Stimulated activated CD8-positive, alpha-beta memory T cell treated with anti-CD3 and anti-CD28 coated beads, Interleukin-12 subunit alpha, Interleukin-12 subunit beta, amount 100 ng/mL, for 1 hour (primary cell): ENCODE measurements around the gene ZNF672.

Experiments used
- DNase-seq: peaks from one replicate; pipeline ENCODE4 v3.0.0-alpha.2; 2020; ENCODE audit warnings: low read depth

The ZNF672 gene

GRCh38 chr1:248834343-248834940 is 3.6 kb upstream of the ZNF672 start:
- no peak for DNase-seq

GRCh38 chr1:248837045-248837780 is 811 bp upstream of the ZNF672 start:
- DNase-seq = no peak

- peak; percentile 77 for DNase-seq
These were observed 538 bp downstream of the ZNF672 start for GRCh38 chr1:248838357-248839167.

DNA sequence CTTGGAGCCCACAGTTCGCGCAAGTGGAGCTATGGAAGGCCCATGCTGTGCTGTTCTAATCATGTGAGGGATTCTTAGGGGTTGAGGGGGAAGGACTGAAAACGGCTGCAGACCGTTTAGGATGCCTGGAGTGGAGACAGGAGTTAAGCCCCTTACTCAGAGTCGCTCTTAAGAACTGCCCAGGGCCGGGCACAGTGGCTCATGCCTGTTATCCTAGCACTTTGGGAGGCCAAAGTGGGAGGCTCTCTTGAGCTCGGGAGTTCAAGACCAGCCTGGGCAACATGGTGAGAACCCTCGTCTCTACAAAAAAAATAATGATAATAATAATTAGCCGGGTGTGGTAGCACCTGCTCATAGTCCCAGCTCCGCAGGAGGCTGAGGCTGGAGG is 1.1 kb downstream of the ZNF672 start:
- DNase-seq = no peak

DNA sequence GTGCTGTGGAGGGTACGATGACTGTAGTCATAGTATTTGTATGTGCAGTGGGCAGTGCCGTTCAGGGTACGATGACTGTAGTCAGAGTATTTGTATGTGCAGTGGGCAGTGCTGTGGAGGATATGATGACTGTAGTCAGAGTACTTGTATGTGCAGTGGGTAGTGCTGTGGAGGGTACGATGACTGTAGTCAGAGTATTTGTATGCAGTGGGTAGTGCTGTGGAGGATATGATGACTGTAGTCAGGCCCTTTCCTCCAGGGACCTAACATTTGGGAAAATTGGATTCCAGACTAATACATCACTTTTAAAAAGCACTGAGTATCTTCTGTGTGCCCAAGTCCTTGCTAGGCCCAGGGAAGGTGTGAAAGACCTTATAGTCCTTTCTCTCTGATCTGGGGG is 2.9 kb downstream of the ZNF672 start:
- DNase-seq = no peak

DNA sequence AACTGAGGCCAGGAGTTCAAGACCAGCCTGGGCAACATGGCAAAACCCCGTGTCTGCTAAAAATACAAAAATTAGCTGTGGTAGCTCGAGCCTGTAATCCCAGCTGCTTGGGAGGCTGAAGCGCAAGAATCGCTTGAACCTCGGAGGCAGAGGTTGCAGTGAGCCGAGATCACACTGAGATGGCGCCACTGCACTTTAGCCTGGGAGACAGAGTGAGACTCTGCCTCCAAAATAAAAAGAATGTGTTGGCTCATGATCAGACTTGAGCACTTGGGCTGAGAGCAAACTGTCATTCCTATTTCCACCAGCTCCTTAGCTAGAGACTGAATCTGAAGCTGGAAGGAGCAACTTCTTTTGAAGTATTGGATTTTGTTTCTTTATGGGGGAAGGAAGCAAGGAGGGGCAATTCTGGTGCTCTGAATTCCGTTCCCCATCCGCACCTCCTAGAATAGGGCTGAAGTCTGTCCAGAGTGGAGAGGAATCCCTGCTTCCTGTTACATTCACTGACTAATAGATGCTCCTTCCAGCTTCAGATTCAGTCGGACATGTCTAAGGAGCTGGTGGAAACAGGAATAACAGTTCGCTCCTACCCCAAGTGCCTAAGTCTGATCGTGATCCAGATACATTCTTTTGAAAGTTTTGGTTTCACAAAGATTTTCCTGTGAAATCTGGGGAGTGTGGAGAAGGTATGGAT is 3.8 kb downstream of the ZNF672 start:
- no peak for DNase-seq

DNA sequence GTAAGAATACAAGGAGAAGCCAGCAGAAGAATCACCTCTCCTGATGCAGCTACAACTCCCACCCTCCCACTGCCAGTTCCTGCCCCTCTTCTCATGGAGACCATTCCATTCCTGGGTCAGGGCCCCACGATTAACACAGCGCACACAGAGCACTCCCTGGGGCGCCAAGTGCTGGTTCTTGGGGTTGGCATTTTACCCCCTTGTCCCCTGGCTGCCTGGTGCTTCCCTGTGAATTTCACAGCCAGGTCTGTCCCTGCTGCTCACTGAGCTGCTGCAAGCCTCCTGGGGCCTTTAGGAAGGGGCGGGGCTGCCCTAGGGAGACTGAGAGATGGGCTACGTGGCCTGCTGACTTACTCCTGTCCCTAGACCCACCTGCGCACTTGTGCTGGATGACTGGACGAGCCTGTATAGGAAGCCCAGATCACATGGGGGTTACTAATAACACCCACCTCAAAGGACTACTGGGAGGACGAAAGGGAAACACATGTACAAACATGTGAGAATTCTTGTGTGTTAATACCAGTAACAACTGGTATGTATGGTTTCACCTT is 4.8 kb downstream of the ZNF672 start:
- no peak for DNase-seq

GRCh38 chr1:248843687-248844086 is 5.7 kb downstream of the ZNF672 start:
- no peak for DNase-seq

DNA sequence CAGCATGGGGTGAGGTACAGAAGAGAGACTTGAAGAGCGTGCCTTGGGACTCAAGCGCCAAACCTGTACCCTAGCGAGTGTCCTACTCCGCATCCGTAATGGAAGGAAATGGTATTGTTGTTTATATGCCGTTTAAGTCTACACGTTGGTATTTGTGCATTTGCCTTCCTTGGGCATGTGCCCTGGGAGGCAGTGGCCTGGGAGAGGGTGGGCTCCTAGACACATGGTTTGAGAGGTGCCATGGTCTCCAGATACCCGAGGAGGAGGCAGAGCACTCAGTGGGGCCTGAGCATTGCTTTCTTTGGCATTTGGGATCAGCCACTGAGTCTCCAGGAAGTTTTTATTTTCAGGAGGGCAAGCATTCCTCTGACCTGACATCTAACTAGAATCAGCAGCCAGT is 6.5 kb downstream of the ZNF672 start:
- no peak for DNase-seq

GRCh38 chr1:248847181-248847955 is 9.3 kb downstream of the ZNF672 start:
- DNase-seq = no peak

- DNase-seq = no peak
These were observed 10.0 kb downstream of the ZNF672 start for GRCh38 chr1:248847956-248848561.

GRCh38 chr1:248848602-248849001 is 10.6 kb downstream of the ZNF672 start:
- DNase-seq = no peak

- DNase-seq = no peak
These were observed 11.1 kb downstream of the ZNF672 start for GRCh38 chr1:248849152-248849551.

GRCh38 chr1:248849637-248850036 is 11.6 kb downstream of the ZNF672 start:
- DNase-seq = no peak

- DNase-seq = no peak
These were observed 12.1 kb downstream of the ZNF672 start for GRCh38 chr1:248850124-248850523.

DNA sequence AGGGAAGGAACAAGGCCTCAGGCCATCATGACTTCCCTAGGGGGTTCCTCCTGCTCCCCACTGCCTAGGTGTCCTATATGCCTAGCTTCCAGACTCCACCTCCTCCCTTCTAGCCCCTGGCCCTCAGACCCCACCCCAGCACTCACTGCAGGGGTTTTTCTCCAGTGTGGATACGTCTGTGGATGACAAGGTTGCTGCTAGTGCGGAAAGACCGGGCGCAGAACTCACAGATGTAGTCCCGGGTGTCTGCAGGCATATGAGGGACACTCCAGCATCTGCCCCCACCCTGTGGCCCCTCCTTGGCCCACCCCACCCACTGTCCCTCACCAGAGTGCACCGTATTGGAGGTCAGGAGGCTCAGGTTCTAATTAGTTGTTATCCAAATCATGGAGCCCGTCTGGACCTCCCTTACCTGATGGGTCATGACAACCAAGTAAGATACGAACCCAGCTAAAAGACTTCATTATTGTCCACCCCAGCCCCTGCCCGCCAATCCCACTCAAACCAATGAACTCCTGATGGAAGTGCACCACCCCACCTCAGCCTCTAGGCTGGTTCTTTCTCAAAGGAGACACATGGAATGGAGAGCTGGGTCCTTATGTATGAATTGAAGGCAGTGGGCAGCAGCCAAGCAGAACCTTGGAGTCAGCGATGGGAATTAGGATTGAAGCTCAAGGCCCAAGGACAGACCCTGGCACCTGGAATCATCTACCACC is 12.7 kb downstream of the ZNF672 start:
- DNase-seq = no peak

GRCh38 chr1:248851390-248851789 is 13.4 kb downstream of the ZNF672 start:
- DNase-seq = no peak

GRCh38 chr1:248852481-248853405 is 14.7 kb downstream of the ZNF672 start:
- no peak for DNase-seq
